AG04450 (cell line): ENCODE measurements around the gene SPATA31D3. TPM values are rescaled to one million over a fixed set of nuclear protein-coding genes. Genes with fewer than 3 reads are reported as not detected.
"Not testable (repeated sequence)": the region's sequence is repeated elsewhere in the genome, so short reads cannot be mapped to it uniquely, and the experiment has no call there.

ENCODE experiments used
- CTCF ChIA-PET: fragments of 300-600, 350-600 bp; formaldehyde crosslinking; extraction: SDS; loops from one replicate; lab custom pipeline; 2022; ENCODE audit warnings: antibody characterized with exemption, inconsistent platforms; lab: Charles Lee
- POLR2A ChIA-PET: fragments of 350-600 bp; formaldehyde crosslinking; extraction: SDS; loops from one replicate; lab custom pipeline; 2021; ENCODE audit warnings: antibody characterized with exemption, inconsistent platforms; lab: Yijun Ruan, JAX
- DNase-seq: peaks from one replicate; pipeline ENCODE4 v3.0.0-alpha.2; 2011; ENCODE audit warnings: low read depth, low spot score
- H3K27ac ChIP-seq: one replicate; pipeline ENCODE4 v1.5.1; 2012; ENCODE audit warnings: low read depth, low read length, control low read depth
- H3K27me3 ChIP-seq: one replicate; pipeline ENCODE4 v1.6.0; 2012; ENCODE audit warnings: low read length; ENCODE audit not compliant: control insufficient read depth, insufficient read depth
- H3K4me3 ChIP-seq: 2 replicates; pipeline ENCODE4 v1.5.1; 2011; ENCODE audit warnings: mild to moderate bottlenecking, low read depth, low read length, control low read depth
- H3K9me3 ChIP-seq: 2 replicates; pipeline ENCODE4 v1.5.1; 2012; ENCODE audit warnings: low read length; ENCODE audit not compliant: control insufficient read depth, insufficient read depth
- polyA plus RNA-seq: library from polyadenylated mRNA; depleted of rRNA; stranded (reverse); fragments of >200 nt; gene quantifications from 2 replicates; pipeline ENCODE4 v1.2.3, GENCODE V29; 2011
- TF ChIP-seq, protein P1 (sequence below): IDR thresholded peaks from 2 replicates; pipeline ENCODE4 v1.5.1; 2011; ENCODE audit warnings: low read depth, low read length, control low read depth, inconsistent platforms

The SPATA31D3 gene
- polyA plus RNA-seq, 1 experiment, result not detected

DNA sequence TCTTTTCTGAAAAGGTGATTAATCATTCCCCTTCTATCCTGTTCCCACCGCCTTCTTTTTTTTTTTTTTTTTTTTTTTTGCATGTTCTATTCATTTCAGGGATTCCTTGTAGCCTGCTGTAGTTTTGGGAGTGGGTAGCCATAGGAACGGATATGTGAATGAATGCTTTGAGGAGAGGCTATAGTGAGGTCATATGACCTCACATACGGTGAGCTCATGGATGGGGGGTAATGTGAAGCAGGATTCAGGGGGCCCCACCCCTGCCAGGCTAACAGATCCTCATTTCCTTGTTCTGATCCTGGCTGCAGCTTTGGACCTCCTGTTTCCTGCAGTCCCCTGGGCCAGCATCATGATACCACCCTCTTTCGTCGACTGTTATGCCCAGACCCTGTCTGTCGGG, 13.2 kb upstream of the SPATA31D3 start:
- CTCF ChIA-PET, POLR2A ChIA-PET: not testable (repeated sequence)

DNA sequence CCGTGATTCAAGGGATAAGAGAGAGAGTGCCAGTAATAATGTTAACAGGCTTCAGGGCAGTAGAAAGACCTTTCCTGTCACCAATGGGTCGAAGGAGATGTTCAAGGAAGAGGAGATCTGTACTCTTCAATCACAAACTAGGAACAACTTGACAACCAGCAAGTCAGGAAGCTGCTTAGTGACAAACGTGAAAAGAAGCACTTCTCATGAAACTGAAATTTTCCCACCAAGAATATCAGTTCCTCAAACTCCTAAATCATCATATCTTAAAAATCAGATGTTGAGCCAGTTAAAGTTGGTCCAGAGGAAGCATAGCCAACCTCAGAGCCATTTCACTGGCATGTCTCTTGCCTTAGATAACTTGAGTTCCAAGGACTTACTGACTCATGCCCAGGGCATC, 9.8 kb upstream of the SPATA31D3 start:
- H3K9me3 ChIP-seq, POLR2A ChIA-PET, H3K4me3 ChIP-seq, H3K27me3 ChIP-seq, H3K27ac ChIP-seq, DNase-seq, CTCF ChIA-PET: not testable (repeated sequence)

More for the DNA sequence above, 13.2 kb upstream of the SPATA31D3 start:
- H3K27me3 ChIP-seq, H3K9me3 ChIP-seq, DNase-seq, H3K27ac ChIP-seq, H3K4me3 ChIP-seq: not testable (repeated sequence)

DNA sequence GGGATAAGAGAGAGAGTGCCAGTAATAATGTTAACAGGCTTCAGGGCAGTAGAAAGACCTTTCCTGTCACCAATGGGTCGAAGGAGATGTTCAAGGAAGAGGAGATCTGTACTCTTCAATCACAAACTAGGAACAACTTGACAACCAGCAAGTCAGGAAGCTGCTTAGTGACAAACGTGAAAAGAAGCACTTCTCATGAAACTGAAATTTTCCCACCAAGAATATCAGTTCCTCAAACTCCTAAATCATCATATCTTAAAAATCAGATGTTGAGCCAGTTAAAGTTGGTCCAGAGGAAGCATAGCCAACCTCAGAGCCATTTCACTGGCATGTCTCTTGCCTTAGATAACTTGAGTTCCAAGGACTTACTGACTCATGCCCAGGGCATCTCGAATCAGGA, 5.3 kb downstream of the SPATA31D3 start:
- H3K9me3 ChIP-seq, DNase-seq, POLR2A ChIA-PET, H3K4me3 ChIP-seq, H3K27ac ChIP-seq, H3K27me3 ChIP-seq, CTCF ChIA-PET: not testable (repeated sequence)

DNA sequence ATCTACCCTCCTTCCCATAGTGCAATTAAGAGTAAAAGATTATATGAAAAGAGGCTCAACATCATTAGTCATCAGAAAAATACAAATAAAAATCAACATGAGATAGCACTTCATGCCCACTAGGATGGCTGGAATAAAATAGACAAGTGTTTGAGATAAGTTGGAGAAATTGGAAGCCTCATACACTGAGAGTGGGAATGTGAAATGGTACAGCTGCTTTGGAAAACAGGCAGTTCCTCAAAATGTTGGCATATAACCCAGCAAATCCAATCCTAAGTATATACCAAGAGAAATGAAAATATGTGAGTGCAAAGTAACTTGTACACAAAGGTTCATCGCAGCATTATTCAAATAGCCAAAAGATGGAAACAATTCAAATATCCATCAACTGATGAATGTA, 9.8 kb downstream of the SPATA31D3 start:
- Histone ChIP-seq H3K4me3 (no peak overlapping the region), H3K9me3 (peaks cover 5% of the 10 kb centered on the region; the same call in 1 of the 2 replicates), H3K27ac (no peak overlapping the region), H3K27me3 (peaks cover 3% of the 10 kb centered on the region)
- POLR2A ChIA-PET, result no interaction called here
- CTCF ChIA-PET, result no interaction called here
- DNase-seq, result no peak
- TF ChIP-seq, protein P1, sequence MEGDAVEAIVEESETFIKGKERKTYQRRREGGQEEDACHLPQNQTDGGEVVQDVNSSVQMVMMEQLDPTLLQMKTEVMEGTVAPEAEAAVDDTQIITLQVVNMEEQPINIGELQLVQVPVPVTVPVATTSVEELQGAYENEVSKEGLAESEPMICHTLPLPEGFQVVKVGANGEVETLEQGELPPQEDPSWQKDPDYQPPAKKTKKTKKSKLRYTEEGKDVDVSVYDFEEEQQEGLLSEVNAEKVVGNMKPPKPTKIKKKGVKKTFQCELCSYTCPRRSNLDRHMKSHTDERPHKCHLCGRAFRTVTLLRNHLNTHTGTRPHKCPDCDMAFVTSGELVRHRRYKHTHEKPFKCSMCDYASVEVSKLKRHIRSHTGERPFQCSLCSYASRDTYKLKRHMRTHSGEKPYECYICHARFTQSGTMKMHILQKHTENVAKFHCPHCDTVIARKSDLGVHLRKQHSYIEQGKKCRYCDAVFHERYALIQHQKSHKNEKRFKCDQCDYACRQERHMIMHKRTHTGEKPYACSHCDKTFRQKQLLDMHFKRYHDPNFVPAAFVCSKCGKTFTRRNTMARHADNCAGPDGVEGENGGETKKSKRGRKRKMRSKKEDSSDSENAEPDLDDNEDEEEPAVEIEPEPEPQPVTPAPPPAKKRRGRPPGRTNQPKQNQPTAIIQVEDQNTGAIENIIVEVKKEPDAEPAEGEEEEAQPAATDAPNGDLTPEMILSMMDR, result no peak

DNA sequence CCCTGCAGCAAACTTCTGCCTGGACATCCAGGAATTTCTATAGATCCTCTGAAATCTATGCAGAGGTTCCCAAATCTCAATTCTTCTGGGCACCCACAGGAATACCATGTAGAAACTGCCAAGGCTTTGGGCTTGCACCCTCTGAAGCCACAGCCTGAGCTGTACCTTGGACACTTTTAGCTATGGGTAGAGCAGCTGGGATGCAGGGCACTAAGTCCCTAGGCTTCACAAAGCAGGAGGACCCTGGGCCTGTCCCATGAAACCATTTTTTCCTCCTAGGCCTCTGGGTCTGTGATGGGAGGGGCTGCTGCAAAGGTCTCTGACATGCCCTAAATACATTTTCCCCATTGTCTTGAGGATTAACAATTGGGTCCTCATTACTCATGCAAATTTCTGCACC, 12.3 kb downstream of the SPATA31D3 start:
- TF ChIP-seq, protein P1, result no peak
- no peaks in the 10 kb centered on the region for H3K27me3 ChIP-seq
- ChIA-PET CTCF (no interaction called here), POLR2A (no interaction called here)
- H3K9me3 ChIP-seq, result peaks cover 5% of the 10 kb centered on the region; the same call in 1 of the 2 replicates
- DNase-seq, result no peak
- H3K27ac ChIP-seq, result no peak overlapping the region
- no peak overlapping the region for H3K4me3 ChIP-seq

DNA sequence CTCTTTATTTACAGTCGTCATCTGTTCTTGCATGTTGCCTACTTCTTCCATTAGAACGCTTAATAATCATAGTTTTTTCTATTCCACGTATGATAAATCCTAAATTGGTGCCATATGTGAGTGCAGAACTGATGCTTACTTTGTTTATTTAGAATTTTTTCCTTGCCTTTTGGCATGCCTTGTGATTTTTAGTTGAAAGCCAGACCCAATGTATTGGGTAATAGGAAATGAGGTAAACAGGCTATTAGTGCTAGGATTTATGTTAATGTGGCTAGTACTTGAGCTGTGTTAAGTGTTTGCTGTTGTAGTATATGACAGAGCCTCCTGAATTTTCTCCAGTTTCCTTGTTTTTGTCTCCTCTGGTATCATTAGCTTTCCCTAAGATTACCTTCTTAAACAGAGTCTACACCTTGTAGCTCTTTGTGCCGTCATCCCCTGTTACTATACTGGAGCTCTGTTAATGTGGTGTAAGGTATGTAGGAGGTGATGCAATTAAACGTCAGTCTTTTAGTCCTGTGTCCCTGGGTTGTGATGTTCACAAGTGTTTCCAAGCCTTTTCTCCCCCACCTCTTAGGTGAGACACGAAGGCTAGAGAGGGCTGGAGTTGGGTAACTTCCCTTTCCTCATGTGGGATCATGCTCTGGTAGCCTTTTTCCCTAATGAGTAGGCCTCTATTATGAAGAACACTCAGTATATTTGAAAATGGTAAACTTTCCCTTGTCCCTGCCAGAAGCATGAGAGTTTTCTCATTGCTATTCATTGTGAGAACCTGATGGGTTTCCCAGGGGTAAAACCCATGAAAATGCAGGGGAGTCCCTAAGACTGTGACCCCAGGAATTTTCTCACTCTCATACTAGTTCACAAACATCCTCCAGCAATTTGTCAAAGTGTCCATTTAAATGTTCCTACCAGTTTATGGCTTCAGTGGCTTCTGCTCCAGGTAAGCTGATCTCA, 21.2 kb downstream of the SPATA31D3 start:
- TF ChIP-seq, protein P1, result no peak
- no peak overlapping the region for H3K4me3 ChIP-seq
- ChIA-PET CTCF (no interaction called here), POLR2A (no interaction called here)
- H3K9me3 ChIP-seq, result no peaks in the 10 kb centered on the region
- peak; percentile 2 for DNase-seq
- H3K27me3 ChIP-seq, result no peaks in the 10 kb centered on the region
- no peak overlapping the region for H3K27ac ChIP-seq
